ENCODE measurements around the gene TGIF1.

- TF ChIP-seq, protein P1, sequence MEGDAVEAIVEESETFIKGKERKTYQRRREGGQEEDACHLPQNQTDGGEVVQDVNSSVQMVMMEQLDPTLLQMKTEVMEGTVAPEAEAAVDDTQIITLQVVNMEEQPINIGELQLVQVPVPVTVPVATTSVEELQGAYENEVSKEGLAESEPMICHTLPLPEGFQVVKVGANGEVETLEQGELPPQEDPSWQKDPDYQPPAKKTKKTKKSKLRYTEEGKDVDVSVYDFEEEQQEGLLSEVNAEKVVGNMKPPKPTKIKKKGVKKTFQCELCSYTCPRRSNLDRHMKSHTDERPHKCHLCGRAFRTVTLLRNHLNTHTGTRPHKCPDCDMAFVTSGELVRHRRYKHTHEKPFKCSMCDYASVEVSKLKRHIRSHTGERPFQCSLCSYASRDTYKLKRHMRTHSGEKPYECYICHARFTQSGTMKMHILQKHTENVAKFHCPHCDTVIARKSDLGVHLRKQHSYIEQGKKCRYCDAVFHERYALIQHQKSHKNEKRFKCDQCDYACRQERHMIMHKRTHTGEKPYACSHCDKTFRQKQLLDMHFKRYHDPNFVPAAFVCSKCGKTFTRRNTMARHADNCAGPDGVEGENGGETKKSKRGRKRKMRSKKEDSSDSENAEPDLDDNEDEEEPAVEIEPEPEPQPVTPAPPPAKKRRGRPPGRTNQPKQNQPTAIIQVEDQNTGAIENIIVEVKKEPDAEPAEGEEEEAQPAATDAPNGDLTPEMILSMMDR (IDR thresholded peaks at IDR 0.05 in 4 of 5, conservative IDR thresholded peaks at IDR 0.05 in 1 of 5), result no peak
- no peak for TF ChIP-seq POLR2A (IDR thresholded peaks at IDR 0.05)
These were observed 22.0 kb upstream of the TGIF1 start for GRCh38 chr18:3427944-3428343.

Measured in gastrocnemius medialis (tissue), 4 donors.